ENCODE data around the gene AHCYL2. TPM values are rescaled to one million over a fixed set of nuclear protein-coding genes. Genes with fewer than 3 reads are reported as not detected.

Gene AHCYL2
- total and polyA plus RNA-seq, 9 donors, result 11.9 to 16.7 (median 12.5) TPM

DNA sequence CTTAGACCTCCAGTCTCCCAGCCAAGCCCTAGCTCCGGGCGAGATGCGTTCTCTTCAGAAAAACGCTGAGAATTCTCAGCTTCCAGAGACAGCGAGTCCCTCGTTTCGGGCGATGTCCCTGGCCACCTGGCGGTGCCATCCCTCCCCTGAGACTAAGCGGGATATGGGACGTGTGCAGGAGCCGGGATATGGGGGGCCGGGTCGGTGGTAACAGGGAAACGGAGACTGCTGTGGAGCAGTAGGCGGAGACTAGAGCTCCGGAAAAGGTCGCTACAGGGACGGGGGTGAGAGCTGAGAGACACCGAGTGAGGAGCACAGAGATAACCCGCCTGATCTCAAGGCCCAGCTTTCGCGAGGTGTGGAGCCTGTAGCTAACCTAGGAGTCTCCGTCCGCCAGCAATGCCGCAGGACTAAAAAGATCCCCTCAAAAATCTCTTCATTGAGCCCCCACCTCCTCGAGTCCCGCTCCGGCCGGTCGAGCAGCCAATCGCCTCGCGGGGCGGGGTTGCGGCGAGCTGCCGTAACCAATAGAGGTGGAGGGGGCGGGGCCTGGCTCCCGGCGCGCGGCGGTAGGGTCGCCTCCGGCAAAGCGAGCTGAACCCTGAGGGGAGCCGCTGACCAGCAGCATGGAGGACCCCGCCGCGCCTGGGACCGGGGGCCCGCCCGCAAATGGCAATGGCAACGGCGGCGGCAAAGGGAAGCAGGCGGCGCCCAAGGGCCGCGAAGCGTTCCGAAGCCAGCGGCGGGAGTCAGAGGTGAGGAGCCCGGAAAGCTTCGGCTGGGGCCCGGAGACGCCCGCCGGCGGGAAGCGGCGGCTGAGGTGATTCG is 209.2 kb downstream of the AHCYL2 start, which contains the start of gene STRIP2:
TSS of gene STRIP2 (plus strand) at position 586 of the 828 bp plus-strand sequence. CDS start at position 627, 41 bp downstream.
- peaks cover 15% of the 10 kb centered on the region for H3K27me3 ChIP-seq (ENCODE audit: control insufficient read depth, insufficient read depth, low read length)
- peaks cover 16% of the 10 kb centered on the region for H3K4me1 ChIP-seq (ENCODE audit: control insufficient read depth, insufficient read depth, low read length)
- peak within 1 kb of the TSS; percentile 79 for H3K4me3 ChIP-seq (ENCODE audit: low read length)
- peak within 1 kb of the TSS; percentile 69 for H3K27ac ChIP-seq (ENCODE audit: low read length)
- no peaks in the 10 kb centered on the region for H3K9me3 ChIP-seq (replicated peaks; ENCODE audit: control insufficient read depth, low read depth, low read length)
- no peaks in the 10 kb centered on the region for H3K36me3 ChIP-seq (ENCODE audit: control insufficient read depth, insufficient read depth, low read length)
- DNase-seq, result peak; percentile 94
- WGBS (ENCODE audit: insufficient coverage), result under 1% methylated on average over 71 of the region's 75 CpGs

DNA sequence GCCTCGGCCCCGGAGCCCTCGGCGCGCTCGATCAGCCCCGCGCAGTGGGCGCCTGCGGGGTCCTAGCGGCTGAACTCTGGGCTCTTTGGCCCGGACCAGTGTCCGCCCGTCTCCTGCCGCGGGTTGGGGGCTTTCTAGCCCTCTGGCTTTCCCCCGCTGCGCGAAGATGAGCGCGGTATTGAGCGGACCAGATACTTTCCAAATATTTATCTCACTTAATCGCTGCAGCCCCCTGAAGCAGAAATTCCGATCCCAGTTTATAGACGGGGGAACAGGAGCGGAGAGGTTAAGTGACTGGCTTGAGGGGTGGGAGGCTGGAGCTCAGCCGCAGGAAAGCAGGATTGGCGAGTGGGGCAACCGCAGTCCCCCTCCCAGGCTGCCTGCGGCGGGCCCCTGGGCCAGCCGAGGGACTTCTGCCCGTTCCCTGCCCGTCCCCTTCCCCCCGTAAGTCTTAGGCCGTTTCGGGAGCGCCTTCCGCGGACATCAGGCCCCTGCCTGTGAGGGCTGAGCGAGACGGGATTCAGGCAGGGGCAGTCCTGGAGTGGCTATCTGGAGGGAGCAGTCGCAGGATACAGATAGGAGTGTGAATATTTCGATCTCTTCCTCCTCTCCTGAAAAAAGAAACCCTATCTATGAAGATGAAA is 210.0 kb downstream of the AHCYL2 start:
- Histone ChIP-seq H3K9me3 (replicated peaks; ENCODE audit: control insufficient read depth, low read depth, low read length) (no peaks in the 10 kb centered on the region), H3K4me3 (ENCODE audit: low read length) (peak overlapping the region; percentile 79), H3K4me1 (ENCODE audit: control insufficient read depth, insufficient read depth, low read length) (peaks cover 16% of the 10 kb centered on the region), H3K27me3 (ENCODE audit: control insufficient read depth, insufficient read depth, low read length) (peaks cover 15% of the 10 kb centered on the region), H3K36me3 (ENCODE audit: control insufficient read depth, insufficient read depth, low read length) (no peaks in the 10 kb centered on the region), H3K27ac (ENCODE audit: low read length) (peak overlapping the region; percentile 58)
- DNase-seq, result peak; percentile 15
- 0% methylated on average over 23 of the region's 44 CpGs for WGBS (ENCODE audit: insufficient coverage)

DNA sequence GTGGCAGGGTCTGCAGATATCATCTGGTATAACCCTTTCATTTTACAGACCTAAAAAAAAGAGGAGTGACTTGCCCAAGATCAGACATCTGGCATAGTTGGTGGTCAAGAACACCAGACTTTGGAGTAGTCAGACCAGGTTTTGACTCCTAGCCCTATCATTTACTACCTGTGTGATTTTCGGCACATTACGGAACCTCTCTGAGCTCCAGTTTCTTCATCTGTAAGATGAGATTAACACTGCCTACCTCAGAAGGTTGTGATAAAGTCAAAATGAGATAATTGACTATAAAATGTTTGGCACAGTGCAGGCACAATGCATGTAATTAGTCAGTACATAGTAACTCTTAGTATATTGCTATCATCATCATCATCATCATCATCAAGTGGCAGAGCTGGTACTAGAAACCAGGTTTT is 210.6 kb downstream of the AHCYL2 start:
- WGBS (ENCODE audit: insufficient coverage), result no CpG with 5 or more reads among the region's 2 CpGs
- peaks cover 16% of the 10 kb centered on the region for H3K4me1 ChIP-seq (ENCODE audit: control insufficient read depth, insufficient read depth, low read length)
- H3K27ac ChIP-seq (ENCODE audit: low read length), result no peak overlapping the region
- H3K9me3 ChIP-seq (replicated peaks; ENCODE audit: control insufficient read depth, low read depth, low read length), result no peaks in the 10 kb centered on the region
- H3K36me3 ChIP-seq (ENCODE audit: control insufficient read depth, insufficient read depth, low read length), result no peaks in the 10 kb centered on the region
- peak overlapping the region; percentile 79 for H3K4me3 ChIP-seq (ENCODE audit: low read length)
- H3K27me3 ChIP-seq (ENCODE audit: control insufficient read depth, insufficient read depth, low read length), result peaks cover 15% of the 10 kb centered on the region
- no peak for DNase-seq

DNA sequence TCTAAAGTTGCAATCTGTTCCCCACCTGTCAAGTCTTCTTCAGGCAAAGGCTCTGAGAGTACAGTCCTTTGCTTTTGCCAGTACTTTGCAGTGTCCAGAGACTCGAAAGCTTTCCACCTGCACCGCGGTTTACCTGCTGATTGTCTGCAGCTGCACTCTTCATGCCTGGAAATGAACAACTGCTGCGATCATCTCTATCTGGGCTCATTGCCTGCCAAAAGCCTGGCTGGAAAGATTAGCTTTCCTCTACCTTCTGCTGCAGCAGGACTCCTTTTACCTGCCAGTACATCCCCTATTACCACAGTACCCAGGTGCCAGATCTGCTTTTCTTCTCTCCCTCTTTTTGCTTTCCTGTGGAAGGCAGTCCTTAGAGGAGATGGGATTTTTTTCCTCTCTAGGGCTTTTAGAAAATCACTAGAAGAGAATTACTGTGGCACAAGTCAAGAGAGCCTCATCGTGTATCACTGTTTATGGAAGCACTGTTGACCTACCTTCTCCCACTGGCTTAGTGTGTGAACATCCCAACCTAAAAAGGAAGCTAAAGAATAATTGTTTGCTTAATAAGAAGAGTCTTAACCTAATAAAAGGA is 211.6 kb downstream of the AHCYL2 start:
- peaks cover 16% of the 10 kb centered on the region for H3K4me1 ChIP-seq (ENCODE audit: control insufficient read depth, insufficient read depth, low read length)
- peaks cover 15% of the 10 kb centered on the region for H3K27me3 ChIP-seq (ENCODE audit: control insufficient read depth, insufficient read depth, low read length)
- H3K36me3 ChIP-seq (ENCODE audit: control insufficient read depth, insufficient read depth, low read length), result no peaks in the 10 kb centered on the region
- DNase-seq, result no peak
- WGBS (ENCODE audit: insufficient coverage), result 72% methylated on average over 4 of the region's 5 CpGs
- H3K4me3 ChIP-seq (ENCODE audit: low read length), result no peak overlapping the region
- H3K9me3 ChIP-seq (replicated peaks; ENCODE audit: control insufficient read depth, low read depth, low read length), result no peaks in the 10 kb centered on the region
- H3K27ac ChIP-seq (ENCODE audit: low read length), result no peak overlapping the region

DNA sequence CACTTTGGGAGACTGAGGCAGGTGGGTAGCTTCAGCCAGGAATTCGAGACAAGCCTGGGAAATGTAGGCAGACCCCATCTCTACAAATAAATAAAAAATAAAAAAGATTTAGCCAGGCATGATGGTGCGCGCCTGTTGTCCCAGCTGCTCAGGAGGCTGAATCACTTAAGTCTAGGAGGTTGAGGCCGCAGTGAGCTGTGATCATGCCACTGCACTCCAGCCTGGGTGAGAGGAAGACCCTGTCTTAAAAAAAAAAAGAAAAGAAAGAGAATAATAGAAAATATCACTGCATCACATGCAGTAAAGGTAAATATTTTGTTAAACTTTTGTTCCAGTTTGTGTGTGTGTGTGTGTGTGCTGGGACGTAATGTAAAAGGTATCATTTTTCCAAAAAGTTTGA is 212.4 kb downstream of the AHCYL2 start:
- H3K4me3 ChIP-seq (ENCODE audit: low read length), result no peak overlapping the region
- peaks cover 13% of the 10 kb centered on the region for H3K27me3 ChIP-seq (ENCODE audit: control insufficient read depth, insufficient read depth, low read length)
- no peaks in the 10 kb centered on the region for H3K9me3 ChIP-seq (replicated peaks; ENCODE audit: control insufficient read depth, low read depth, low read length)
- H3K27ac ChIP-seq (ENCODE audit: low read length), result no peak overlapping the region
- no peaks in the 10 kb centered on the region for H3K36me3 ChIP-seq (ENCODE audit: control insufficient read depth, insufficient read depth, low read length)
- DNase-seq, result no peak
- 100% methylated on average over 2 of the region's 5 CpGs for WGBS (ENCODE audit: insufficient coverage)
- peaks cover 16% of the 10 kb centered on the region for H3K4me1 ChIP-seq (ENCODE audit: control insufficient read depth, insufficient read depth, low read length)

DNA sequence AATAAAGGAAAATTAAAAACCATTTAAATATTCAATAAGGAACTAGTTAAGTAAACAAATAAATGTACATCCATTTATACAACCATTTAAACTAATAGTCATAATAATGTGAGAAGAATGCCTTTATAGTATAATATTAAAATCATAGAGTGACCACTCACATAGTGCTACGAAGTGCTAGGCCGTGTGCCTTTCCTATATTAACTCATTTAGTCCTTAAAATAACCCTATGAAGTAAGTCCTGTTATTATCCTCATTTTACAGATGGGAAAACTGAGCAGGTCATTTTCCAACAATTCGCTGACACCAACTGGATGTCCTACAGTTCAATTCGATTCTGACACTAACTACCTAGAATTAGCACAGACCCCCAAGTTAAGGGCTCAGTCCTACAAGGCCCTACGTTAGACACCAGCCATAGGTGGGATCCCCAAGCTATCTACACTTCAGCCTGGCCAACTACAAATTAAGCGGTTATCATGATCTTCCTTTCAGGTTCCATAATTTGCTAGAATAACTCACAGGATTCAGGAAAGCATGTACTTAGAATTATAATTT is 213.5 kb downstream of the AHCYL2 start:
- Histone ChIP-seq H3K27ac (ENCODE audit: low read length) (no peak overlapping the region), H3K27me3 (ENCODE audit: control insufficient read depth, insufficient read depth, low read length) (peaks cover 8% of the 10 kb centered on the region), H3K4me3 (ENCODE audit: low read length) (no peak overlapping the region), H3K4me1 (ENCODE audit: control insufficient read depth, insufficient read depth, low read length) (peaks cover 17% of the 10 kb centered on the region), H3K36me3 (ENCODE audit: control insufficient read depth, insufficient read depth, low read length) (no peaks in the 10 kb centered on the region), H3K9me3 (replicated peaks; ENCODE audit: control insufficient read depth, low read depth, low read length) (no peaks in the 10 kb centered on the region)
- DNase-seq, result no peak
- WGBS (ENCODE audit: insufficient coverage), result 78% methylated on average over 3 of the region's 6 CpGs

DNA sequence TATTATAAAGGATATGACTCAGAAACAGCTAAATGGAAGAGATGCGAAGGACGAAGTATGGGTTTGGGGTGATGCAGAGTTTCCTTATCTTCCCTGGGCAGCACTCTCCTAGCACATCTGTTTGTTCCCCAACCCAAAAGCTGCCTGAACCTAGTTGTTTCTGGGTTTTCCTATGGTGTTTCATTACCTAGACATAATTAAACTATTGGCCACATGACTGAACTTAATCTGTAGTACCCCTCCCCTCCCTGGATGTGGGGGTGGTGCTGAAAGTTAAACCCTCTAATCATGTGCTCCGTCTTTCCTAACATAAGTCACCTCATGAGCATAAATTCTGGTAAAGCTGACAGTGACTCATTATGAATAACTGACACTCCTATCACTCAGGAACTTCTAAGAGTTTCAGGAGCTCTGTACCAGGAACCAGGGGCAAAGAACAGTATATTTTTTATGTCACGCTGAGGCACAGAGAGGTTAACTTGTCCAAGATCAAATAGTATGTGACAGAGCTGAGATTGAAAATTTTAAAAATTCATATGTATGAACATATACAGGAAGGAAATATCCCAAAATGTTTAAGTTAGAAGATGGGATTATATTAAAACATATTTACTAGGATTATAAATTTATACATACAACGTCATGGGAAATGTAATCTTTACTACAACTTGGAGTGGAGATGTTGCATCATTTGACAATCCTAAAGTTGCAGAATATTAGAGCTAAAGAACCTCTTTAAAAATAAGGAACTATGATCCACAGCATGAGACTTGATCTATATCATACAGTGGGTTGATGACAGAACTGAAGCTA is 214.2 kb downstream of the AHCYL2 start:
- H3K4me1 ChIP-seq (ENCODE audit: control insufficient read depth, insufficient read depth, low read length), result peaks cover 16% of the 10 kb centered on the region
- no peaks in the 10 kb centered on the region for H3K9me3 ChIP-seq (replicated peaks; ENCODE audit: control insufficient read depth, low read depth, low read length)
- H3K36me3 ChIP-seq (ENCODE audit: control insufficient read depth, insufficient read depth, low read length), result no peaks in the 10 kb centered on the region
- WGBS (ENCODE audit: insufficient coverage), result no CpG with 5 or more reads among the region's 5 CpGs
- H3K27ac ChIP-seq (ENCODE audit: low read length), result no peak overlapping the region
- DNase-seq, result no peak
- no peak overlapping the region for H3K4me3 ChIP-seq (ENCODE audit: low read length)
- peaks cover 4% of the 10 kb centered on the region for H3K27me3 ChIP-seq (ENCODE audit: control insufficient read depth, insufficient read depth, low read length)

DNA sequence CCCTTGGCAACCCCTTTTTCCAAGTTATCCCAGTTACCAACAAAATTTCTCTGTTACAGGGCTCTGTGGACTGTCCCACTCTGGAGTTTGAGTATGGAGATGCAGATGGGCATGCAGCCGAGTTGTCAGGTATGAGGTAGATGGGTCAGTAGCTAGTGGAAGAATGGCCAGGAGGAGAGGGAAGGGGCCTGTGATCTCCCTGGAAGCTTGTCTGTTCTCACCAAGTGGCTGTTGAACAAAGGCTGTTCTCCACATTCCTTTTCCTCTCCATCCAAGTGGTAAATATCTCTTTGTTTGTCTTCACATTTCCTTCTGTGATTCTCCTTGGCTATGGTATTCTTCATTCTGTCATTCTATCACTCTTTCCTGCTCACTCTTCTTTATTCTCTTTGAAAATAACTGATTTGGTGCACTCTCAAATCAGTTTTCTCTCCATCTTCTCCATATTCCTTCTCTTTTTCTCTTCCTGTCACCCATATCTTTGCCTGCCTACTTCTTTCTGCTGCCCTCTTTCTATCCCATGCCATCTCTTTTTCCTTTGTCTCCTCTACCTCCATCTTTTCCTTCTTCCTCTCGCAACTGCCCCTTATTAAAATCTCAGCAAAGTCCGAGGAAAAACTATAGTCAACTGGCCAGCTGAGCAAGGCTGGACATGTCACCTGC is 215.3 kb downstream of the AHCYL2 start:
- Histone ChIP-seq H3K4me3 (ENCODE audit: low read length) (no peak overlapping the region), H3K4me1 (ENCODE audit: control insufficient read depth, insufficient read depth, low read length) (peaks cover 11% of the 10 kb centered on the region), H3K36me3 (ENCODE audit: control insufficient read depth, insufficient read depth, low read length) (no peaks in the 10 kb centered on the region), H3K27me3 (ENCODE audit: control insufficient read depth, insufficient read depth, low read length) (no peaks in the 10 kb centered on the region), H3K9me3 (replicated peaks; ENCODE audit: control insufficient read depth, low read depth, low read length) (no peaks in the 10 kb centered on the region), H3K27ac (ENCODE audit: low read length) (no peak overlapping the region)
- no CpG with 5 or more reads among the region's 3 CpGs for WGBS (ENCODE audit: insufficient coverage)
- DNase-seq, result no peak

DNA sequence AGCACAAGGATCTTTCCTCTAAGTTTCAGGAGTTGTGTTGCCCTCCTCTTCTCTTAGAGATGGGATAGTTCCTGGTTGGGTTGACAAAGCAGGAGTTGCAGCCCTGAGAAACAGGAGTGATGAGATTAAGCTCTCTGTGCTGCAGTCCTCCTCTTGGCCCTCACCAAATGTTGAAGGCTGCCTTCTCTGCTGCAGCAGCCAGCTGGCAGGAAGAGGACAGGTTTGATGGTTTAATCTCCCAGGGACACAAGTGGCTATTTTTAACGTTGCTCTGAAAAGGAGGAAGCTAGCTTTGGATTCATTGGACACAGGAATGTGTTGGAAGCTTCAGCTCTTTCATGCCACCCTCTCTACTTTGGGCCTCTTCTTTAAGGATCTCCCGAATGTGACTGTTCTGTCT is 218.8 kb downstream of the AHCYL2 start:
- Histone ChIP-seq H3K27ac (ENCODE audit: low read length) (no peak overlapping the region), H3K36me3 (ENCODE audit: control insufficient read depth, insufficient read depth, low read length) (peaks cover 10% of the 10 kb centered on the region), H3K4me3 (ENCODE audit: low read length) (no peak overlapping the region), H3K9me3 (replicated peaks; ENCODE audit: control insufficient read depth, low read depth, low read length) (peaks cover 7% of the 10 kb centered on the region), H3K4me1 (ENCODE audit: control insufficient read depth, insufficient read depth, low read length) (peaks cover 8% of the 10 kb centered on the region), H3K27me3 (ENCODE audit: control insufficient read depth, insufficient read depth, low read length) (no peaks in the 10 kb centered on the region)
- peak; percentile 23 for DNase-seq
- WGBS (ENCODE audit: insufficient coverage), result no CpG with 5 or more reads among the region's 2 CpGs

Measured in muscle of leg (tissue), 11 donors.